Cerebellar cortex (tissue), 1 donor: Measurements from ENCODE around the gene NPHP4.

ENCODE experiments used
- DNase-seq: peaks from one replicate; pipeline ENCODE4 v3.0.0-alpha.2; 2015; ENCODE audit warnings: low spot score

The NPHP4 gene

DNA sequence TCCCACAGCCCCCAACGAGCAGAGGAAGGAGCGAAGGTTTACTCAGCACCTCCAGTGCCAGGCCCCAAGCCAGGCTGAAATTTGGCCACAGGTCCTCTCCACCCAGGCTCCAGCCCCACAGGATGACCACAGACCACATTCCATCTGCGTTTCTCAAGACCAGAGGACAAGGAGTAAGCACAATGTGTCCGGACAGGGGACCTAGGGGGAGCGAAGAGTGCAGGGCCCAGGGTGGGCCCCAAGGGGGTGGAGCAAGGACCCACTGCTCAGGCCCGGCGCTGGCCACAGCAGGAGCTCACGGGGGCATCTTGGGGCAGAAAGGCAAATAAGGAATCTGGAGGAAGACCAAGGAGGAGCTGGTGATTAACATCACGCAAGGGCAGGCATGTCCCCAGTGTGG lies 100.5 kb downstream of the NPHP4 start:
- no peak for DNase-seq

DNA sequence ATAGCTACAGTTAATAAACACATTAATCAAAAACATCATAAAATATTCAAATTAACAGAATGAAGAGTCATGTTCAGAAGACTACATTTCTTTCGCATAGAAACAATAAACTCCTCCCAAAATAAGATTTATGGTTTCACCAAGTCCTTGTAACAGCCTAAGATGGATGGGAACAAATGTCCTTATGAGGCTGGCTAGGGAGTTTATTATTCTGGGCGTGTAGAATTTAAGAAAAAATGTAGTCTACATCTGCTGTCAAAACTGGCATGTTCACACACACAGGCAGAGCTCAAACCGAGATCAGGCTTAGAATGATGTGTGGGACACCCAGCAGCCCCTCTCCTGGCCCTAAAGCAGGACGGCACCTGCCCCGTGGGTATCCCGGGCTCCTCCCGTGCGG lies 101.1 kb downstream of the NPHP4 start:
- no peak for DNase-seq

DNA sequence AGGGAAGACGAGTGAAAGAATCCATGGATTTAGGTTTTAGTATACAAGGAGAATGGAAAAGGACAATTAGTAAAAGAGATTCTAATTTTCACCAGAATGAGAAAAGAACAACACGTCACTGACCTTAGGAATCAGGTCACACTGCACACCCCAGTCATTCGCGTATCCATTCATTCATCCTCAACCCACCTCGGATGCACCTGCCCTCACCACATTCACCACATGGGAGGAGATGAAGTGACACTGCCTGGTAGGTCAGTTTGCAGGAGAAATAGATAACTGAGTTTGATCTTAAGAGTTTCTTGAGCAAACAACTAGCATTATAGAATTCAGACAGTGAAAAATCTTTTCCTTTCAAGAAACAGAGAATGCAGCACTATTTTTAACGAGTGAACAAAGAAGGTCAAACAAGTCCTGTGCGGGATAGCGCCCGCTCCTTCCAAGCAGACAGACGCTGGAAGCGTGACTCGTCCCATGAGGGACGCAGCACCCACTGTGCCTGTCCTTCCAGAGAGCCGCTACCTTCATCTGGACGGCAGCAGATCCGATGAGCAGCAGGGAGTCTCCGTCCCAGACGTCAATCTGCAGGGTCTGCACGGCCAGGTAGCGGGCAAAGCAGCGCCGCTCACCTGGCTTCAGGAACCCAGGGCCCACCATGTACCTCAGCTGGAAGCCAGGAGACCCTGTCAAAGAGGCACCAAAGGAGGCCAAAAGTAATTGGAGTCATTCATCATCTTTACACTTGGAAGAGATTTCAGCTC lies 101.7 kb downstream of the NPHP4 start:
- no peak for DNase-seq

DNA sequence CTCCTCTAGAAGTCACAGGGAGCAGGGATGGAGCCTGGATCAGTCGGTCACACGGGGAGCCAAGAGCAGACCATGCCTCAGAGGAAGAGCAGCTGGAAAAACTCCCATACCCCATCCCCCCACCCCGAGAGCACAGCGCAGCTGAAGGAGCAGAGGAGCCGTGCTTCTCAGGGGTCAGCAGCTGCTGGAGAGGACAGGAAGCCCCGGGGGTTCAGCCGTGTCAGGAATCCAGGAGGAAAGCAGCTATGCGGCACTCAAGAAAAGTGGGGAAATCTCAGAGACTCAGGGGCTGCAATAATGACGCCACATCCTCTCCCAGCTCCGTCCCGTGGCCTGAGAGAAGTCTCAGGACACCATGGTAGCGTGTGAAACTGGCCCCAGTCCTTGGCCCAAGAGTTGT lies 102.3 kb downstream of the NPHP4 start:
- DNase-seq: no peak

DNA sequence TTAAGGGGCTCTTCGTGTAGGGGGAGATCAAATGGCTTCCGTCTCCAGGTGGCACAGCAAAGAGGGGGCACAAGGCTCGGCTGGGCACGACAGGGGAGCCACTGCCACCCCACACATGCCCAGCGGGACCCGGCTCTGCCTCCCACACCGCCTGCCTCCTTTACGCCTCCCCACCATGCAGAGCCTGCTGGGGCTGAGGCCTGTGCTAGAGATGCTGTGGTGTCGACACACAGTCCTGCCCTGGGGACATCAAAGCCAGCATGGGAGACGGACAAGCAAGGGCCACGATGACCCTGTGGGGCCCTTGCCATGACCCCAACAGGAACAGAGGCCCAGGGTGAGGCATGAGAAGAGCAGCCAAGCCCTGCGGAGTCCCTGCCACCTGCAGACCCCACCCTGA lies 102.8 kb downstream of the NPHP4 start:
- no peak for DNase-seq

DNA sequence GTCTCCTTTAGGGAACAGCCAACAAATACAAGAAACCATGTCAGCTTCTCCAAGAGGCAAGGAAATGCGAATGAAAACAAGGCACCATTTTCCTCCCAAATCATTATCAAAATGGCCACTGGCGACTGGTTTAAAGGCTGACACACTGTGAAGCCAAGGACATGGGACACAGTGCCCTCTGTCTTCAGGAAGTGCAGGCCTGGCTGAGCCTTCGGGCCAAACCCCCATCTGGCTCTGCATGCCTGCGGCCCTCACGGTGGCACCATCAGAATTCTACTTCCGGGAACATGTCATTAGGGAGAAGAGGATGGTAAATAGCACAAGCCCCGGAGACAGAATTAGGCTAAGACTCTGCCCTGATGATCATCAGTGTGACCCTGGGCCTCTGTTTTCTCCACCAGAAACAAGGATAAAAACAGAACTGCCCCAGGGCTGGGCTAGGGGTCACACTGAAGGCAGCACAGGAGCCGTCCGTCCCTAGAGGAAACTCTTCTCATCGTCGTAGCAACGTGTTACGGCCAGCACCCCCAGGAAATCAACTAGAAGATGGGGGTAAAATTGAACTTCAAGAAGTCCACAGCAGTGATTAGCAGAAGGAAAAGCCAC lies 103.5 kb downstream of the NPHP4 start:
- no peak for DNase-seq

DNA sequence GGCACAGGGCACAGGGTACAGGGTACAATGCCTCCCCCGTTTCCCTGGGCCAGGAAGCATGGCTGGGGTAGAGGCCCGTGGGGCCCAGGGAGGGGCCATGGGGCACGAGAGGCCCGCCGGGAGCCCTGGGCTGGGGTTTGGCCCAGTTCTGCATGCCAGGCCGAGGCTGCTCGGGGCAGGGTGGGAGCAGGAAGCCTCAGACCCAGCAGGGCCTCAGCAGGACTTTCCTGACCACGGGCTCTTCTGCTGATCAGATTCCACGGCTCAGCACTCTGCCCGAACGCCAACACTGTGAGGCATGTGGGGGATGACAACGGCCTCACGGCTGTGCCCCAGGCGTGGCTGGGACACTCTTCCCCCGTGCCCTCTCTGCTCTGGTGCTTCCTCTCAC lies 104.3 kb downstream of the NPHP4 start:
- DNase-seq: no peak

DNA sequence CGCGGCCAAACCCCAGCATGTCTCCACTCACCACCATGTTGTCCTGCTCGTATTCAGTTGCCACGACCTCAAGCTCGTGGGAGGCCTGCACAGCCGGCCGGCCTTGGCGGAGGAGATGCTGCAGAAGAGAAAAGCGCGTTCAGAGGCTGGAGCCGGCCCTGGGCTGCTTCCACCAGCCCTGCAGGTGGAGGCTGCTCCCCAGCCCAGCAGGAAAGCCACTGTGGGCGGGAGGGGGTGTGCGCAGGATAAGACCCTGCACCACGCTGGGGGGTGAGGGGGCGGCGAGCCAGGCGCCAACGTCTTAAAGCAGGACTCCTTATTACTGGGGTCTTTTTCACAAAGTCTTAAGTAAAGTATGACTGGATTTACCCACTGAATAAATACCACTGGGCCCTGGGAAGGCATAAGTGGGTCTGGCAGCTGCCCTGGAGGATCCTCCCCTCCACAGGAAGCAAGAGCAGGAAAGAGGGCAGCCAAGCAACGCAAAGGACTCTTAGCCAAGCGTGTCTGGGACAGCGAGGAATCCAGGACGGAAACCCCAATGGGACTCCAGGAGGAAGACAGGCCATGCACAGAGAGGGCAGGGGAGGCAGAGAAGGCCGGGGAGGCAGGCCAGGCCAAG lies 104.8 kb downstream of the NPHP4 start:
- DNase-seq: no peak

DNA sequence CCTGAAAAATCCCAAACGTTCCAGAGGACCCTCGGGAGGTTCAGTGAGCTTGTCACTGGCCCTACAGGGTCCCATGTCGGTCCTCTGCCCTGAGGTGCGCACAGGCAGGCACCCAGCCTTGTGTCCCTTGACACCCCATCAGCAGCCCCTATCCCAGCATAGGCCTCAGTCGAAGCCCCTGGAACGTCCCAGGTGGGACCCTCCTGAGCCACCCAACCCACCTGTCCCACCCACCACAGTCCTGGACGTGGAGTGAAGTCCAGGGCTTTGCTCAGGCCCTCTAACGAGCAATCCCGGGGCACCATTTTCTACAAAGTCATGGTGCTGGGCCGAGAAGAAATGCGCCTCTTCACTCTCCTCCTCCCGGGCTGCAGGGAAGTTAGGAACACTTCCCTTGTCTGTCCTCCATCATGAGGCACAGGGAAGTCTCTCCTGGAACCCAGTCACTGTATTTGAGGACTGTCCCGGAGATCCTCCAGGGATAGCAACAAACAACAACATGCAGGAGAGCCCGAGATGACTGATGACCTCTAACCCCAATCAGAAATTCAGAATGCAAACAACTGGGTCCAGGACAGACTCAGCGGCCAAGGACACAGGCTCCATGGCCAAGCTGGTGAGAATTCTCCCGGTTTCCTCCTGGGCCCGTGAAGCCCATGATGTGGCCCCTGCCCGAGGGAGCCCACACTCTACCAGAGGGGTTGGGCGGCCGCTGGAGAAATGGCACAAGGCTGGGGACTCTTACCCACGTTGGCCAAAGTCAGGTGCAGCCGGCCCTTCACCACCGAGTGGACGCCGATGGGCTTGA lies 105.5 kb downstream of the NPHP4 start:
- no peak for DNase-seq

DNA sequence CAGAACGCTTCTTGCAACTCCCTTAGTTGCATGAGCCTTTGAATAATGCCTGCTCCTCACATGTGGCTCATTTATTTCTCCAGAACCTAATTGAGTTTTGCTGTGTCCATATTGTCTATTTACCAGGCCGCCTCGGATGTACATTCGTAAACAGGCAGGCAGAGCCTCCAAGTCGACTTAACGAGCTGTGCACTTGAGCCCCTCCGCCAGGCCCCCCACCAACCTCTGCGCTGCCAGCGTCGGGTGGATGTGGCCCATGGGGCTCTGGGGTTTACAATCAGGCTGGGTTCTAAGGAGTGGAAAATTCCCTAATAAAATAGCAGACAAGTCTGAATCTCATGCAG lies 106.1 kb downstream of the NPHP4 start:
- no peak for DNase-seq

DNA sequence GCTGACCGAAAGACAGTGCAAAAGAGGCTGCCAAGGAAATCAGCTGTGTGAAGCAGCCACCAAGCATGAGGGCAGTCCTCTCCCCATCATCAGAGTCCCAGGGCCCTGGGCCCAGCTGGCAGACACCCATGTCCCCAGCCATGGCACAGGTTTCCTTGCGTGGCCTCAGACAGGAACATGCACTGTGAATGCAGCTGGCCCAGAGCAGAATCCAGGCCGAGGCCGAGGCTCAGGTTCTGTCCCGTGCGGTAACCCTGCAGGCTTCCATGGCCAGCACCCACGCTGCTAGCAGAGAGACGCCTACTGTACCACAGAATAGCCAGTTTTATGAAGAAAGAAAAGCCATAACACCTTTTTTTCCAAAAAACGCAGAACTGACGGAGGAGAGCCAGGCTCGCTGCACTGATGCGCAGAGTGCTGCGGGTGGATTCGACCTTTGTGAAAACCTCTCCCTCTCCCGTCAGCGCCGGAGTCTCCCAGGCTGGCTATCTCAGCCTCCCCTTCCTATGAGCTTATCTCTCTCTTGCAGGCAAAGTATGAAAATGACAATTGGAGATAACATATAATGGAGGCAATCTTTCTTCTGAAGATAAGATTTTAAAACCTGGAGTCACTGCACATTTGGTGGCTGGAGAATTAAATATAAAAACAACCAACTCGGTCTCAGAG lies 106.6 kb downstream of the NPHP4 start:
- no peak for DNase-seq

DNA sequence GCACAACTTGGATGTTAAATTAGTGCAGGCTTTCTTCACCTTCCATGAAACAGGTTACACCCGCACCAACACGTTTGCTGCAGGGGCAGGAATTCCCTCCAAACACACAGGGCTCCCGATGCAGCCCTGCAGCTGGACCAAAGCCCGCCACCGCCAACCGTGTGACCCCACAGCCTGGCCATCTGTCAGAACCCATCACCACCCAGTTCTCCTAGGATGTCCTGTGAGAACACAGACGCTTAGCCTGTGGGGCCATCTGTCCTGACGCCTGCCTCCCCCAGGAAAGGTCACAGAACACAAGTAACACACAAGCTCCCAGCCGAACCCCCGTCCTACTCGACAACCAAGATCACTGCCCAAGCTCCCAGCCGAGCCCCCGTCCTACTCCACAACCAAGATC lies 108.1 kb downstream of the NPHP4 start:
- DNase-seq: no peak

DNA sequence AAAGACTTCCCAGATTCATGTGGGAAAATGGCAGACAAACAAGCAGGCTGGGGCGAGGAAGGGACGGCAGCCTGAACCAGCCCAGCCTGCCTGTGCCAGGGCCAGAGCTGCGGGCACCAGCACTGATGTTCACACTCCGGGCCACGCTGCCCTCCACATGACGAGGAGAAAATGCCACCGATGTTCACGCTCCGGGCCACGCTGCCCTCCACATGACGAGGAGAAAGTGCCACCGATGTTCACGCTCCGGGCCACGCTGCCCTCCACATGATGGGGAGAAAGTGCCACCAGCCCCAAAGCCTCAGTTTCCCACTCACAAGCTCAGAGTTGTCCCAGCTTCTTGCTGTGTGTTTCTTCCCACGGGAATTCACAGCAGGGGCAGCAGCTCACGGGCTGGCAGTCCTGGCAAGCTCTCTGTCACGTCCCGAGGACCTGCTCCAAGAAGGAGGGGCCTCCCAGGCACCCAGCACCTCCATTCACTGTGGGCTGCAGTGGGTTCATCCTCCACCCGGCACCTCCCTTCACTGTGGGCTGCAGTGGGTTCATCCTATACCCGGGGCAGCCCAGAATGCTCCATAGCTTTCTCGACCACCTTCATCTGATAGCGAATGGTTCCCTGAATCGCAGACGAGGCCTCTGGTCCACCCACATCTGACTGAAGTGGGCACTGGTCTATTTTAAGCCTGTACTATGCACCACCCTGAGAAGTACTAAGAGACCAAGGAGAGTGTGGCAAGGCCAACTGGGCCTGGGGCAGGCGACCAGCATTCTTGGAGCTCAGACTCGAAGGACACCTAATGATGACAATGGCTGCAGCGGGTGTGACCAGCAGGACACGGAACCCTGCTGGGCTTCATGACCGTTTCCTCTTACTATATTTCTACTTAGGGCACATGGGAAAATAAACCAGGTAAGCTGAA lies 108.8 kb downstream of the NPHP4 start:
- no peak for DNase-seq

DNA sequence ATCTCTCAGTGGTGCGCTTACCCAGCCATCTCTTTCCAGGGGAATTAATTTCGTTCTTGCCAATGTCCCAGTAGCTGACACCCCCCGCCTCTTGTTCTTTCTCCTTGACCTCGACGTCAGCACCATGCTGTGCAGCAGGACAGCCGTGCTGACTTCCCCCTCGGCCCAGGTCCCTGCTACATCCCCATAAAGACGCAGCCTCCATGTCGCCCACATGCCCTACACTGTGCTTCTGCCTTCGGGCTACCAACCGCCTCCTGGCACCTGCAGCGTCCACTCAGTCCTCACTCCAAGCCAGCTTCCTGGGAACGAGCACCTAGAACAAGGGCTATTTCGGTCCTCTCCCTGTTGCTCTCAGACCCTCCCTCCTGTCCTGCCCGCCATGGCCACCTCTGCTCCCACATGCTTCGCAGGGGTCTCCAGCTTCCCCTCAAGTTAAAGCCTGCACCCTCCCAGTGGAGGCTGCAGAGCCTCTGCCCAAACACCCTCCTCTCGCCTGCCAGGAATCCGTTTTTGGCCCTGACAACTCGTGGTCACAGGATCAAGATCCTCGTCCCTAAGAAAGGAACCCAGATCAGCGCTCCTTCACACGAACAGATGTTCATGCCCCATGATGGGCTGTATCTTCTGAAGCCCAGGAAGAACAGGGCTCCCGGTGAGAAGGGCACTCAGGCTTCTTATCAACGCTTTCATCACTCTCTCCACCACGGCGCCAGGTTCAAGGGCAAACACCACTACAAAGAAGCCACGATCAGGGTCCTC lies 109.7 kb downstream of the NPHP4 start:
- DNase-seq: no peak

DNA sequence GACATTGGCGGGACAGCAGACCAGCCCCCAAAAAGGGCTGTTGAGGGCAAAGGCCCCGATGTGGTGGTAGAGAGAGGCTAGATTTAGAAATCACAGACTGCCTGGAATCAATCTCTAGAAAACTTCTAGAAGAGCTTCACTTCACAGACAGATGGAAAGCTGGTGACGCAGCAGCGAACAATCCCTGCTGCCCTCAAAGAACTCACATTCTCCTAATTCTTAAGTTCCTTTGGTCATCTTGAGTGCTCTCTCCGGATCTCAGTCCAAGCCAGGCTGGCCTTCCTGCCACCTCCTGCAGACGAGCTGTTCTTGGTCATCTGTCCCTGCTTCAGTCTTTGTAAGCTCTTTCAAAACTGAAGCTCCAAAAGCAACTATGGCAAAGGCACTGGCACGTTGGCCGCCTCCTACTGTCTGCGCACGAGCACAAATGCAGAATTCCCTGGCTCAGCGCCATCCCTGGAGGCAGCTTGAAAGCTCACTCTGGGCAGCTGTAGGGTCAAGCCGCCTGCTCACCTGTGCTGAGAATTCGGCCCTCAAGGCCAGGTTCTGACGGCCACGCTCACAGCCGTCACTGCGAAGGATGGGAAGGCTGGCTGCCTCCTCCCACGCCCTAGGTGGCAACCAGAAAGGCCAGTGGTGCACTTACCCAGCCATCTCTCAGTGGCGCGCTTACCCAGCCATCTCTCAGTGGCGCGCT lies 110.6 kb downstream of the NPHP4 start:
- DNase-seq: no peak

DNA sequence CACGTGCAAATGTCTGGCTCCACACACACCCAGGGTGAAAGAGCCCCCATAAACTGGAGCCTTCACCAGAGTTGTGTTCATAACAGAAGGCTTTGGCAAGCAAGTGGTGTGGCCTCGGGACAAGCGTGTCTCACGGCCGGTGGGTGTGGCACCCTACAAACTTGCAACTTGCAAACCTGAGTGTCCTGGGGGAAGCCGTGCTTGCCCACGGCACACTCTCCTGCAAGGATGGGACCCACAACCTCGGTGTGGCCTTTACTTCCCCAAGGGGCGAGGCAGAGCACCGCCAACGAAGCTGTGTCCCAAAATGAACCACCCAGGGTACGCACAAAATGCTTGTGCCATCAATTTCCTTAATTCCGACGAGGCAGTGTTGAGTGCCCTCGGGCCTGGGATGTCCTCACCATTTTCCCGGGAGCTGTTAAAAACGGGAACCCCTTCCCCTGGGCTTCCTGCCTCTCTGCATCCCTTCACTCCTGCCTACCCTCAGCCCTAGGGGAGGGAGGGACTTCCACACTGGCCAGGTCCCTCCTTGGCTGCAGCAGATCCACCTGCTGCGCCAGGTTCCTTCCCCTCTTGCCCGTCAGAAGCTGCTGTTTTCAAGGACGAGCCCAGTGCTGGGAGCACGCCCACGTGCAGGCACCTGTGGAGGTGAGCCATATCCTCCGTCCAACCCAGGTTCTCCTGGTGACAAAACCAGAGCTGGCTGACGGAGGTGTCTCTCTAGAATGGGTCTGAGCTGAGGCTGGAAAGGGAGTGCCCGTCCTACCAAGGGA lies 111.4 kb downstream of the NPHP4 start:
- no peak for DNase-seq

DNA sequence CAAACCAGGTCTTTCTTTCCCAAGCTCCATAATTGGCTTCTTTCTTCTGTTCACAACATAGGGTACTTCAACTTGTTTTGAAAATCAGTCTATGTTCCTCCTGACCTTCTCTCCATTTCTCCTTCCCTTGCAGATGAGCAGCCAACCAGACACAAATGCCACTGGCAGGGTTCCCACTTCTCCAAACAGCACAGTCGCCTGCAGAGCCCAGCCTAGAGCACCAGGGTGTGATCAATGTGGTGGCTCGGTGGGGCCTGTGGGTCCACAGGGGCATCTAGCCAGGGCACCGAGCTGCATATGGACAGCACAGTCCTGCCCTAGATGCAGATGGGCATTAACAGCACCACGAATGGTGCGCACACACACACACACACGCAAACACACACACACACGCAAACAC lies 112.8 kb downstream of the NPHP4 start:
- no peak for DNase-seq

DNA sequence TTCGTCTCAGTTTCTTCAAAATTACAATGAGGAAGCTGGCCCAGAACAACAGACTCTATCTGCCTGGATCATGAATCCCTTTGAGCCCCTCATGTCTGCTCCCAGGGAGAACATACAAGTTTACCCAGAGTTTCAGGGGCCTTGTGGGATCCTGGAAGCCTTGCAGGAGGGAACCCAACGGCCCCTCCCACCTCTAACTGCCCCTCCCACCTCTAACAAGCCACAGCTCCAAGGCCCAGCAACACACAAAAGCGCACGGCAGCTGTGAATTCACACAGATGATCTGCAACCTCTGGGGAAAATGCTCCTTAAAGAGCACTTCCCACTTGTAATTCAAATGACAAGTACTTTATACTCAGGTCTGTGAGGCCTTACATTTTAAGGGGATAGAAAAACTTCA lies 113.3 kb downstream of the NPHP4 start:
- DNase-seq: no peak
